GM12875 (cell line): Measurements from ENCODE around the gene SPIRE2.
"Not testable (repeated sequence)": the region's sequence is repeated elsewhere in the genome, so short reads cannot be mapped to it uniquely, and the experiment has no call there.

Experiments
- H3K4me3 ChIP-seq: one replicate; pipeline ENCODE4 v1.5.1; 2011; ENCODE audit warnings: low read depth, low read length, control low read depth
- TF ChIP-seq, protein P1 (sequence below): IDR thresholded peaks from 2 replicates; pipeline ENCODE4 v1.5.1; 2011; ENCODE audit warnings: low read depth, mild to moderate bottlenecking, control low read depth, inconsistent platforms, low read length, moderate library complexity, borderline replicate concordance; ENCODE audit not compliant: insufficient read depth

The SPIRE2 gene

DNA sequence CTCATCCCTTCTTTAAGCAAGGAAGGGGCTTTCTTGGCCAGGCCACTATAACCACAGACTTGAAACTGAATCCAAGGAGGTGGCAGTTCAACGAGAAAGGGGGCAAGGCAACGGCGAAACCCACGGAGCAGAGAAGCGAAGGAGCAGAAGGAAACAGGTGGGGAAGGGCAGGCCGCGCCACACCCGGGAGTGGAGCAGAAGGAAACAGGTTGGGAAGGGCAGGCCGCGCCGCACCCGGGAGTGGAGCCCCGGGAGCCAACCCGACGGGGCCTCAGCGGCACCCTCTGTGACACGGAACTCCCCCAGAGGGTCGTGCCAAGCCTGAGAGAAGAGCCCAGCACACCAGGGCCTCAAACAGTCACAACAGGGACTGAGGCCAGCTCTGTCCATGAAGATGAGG, 32.2 kb upstream of the SPIRE2 start:
- H3K4me3 ChIP-seq = no peak overlapping the region
- TF ChIP-seq, protein P1, sequence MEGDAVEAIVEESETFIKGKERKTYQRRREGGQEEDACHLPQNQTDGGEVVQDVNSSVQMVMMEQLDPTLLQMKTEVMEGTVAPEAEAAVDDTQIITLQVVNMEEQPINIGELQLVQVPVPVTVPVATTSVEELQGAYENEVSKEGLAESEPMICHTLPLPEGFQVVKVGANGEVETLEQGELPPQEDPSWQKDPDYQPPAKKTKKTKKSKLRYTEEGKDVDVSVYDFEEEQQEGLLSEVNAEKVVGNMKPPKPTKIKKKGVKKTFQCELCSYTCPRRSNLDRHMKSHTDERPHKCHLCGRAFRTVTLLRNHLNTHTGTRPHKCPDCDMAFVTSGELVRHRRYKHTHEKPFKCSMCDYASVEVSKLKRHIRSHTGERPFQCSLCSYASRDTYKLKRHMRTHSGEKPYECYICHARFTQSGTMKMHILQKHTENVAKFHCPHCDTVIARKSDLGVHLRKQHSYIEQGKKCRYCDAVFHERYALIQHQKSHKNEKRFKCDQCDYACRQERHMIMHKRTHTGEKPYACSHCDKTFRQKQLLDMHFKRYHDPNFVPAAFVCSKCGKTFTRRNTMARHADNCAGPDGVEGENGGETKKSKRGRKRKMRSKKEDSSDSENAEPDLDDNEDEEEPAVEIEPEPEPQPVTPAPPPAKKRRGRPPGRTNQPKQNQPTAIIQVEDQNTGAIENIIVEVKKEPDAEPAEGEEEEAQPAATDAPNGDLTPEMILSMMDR = no peak

DNA sequence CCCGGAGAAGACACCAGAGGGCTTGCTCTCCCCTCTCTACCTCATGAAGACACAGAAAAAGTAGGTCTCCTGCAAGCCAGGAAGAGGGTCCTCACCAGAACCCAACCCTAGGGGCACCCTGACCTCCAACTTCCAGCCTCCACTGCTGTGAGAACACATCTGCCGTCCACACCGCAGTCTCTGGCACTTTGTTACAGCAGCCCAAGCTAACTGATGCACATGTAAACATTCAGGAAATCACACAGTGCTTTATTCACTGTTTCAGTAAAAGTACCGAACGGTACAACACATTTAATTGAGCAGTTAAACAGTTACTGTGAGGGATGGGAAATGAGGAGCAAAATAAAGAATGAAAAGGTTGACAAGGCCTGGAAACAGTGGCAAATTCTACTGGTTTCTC, 30.1 kb upstream of the SPIRE2 start:
- TF ChIP-seq, protein P1 = no peak

DNA sequence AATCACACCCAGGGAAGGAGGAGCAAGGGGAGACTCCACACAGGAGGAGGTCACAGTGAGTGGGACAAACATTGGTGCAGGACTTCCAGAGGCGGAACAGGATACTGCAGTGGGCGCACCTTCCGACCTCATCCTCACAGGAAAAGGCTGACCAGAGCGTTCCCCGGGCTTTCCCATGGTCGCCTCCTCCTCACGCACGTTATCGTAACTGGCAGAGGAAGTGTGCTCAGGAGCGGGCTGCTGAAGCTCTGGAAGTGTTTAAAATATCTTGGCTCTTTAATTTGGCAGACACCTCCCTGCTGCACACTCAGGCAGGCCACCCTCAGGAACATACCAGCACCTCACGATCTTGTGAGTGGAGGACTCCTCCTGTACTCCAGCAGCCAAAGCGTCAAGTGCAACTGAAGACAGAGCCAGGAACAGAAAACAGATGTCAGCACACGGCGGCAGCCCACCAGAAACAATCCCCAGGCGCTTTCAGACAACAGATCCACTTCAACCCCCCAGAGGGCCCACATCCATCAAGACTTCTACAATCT, 29.4 kb upstream of the SPIRE2 start:
- no peak overlapping the region for H3K4me3 ChIP-seq
- TF ChIP-seq, protein P1 = no peak

More for the DNA sequence above, 30.1 kb upstream of the SPIRE2 start:
- no peak overlapping the region for H3K4me3 ChIP-seq

DNA sequence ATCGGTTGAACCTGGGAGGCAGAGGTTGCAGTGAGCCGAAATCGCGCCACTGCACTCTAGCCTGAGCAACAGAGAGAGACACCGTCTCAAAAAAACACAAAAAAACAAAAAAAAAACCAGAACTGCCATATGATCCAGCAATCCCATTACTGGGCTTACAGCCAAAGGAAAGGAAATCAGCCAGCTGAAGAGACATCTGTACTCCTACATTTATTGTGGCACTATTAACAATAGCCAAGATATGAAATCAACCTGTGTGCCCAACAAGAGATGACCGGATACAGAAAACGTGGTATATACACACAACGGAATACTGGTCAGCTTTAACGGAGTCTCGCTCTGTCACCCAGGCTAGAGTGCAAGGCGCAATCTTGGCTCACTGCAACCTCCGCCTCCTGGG, 26.5 kb upstream of the SPIRE2 start:
- TF ChIP-seq, protein P1 = no peak
- H3K4me3 ChIP-seq = no peak overlapping the region

DNA sequence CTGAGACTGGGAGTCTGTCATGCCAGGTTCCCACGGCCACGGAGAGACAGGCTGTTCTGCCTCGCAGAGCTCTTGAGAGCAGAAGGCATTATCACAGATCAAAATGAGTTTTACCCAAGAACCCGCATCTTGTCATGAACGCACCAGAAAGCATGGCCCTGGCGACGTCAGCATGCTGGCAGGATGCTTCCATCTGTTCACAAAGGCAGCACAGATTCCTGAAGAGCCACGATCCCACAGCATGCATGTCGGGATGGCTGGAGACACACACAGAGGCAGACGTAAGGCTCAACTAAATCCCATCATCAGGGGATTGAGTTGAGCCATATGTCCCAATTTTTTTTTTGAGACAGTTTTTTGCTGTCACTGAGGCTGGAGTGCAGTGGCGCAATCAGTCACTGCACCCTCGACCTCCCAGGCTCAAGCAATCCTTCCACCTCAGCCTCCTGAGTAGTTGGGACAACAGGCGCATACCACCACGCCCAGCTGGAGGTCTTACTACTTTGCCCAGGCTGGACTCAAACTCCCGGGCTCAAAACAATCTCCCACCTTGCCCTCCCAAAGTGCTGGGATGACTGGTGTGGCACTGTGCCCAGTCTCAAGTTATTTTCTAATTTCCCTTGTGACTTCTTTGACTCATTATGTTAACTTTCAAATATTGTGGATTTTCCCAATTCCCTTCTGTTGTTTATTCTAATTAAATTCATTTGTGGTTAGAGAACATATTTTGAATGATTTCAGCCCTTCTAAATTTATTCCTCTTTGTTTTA, 23.0 kb upstream of the SPIRE2 start:
- TF ChIP-seq, protein P1 = no peak
- no peak overlapping the region for H3K4me3 ChIP-seq

DNA sequence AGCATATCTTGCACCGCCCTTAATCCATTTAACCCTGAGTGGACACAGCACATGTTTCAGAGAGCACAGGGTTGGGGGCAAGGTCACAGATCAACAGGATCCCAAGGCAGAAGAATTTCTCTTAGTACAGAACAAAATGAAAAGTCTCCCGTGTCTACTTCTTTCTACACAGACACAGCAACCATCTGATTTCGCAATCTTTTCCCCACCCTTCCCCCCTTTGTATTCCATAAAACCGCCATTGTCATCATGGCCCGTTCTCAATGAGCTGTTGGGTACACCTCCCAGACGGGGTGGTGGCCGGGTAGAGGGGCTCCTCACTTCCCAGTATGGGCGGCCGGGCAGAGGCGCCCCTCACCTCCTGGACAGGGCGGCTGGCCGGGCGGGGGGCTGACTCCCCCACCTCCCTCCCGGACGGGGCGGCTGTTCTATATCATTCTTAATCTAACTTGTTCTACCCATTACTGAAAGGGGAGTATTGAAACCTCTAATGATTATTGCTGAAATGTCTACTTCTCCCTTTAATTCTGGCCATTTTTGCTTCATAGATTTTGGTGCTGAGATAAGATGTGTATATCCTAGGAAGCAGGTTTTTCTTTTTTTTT, 21.6 kb upstream of the SPIRE2 start:
- H3K4me3 ChIP-seq = not testable (repeated sequence)

DNA sequence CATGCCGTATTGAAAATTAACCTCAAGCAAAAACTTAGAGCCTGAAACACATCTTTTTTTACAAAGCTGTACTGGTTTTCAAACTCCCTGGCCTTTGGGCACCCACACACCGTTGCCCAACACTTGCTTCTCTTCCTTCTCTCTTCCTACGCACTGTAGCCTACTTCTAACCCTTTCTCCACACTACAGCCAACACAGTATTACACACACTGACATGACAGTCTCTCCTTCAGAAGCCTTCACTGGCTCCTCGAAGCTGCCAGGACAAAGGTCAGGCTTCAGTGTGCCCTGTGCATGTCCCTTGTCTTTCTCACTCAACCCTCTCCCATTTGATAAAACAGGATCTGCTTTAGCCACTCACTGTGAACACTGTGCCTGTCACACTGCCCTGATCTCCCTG, 19.8 kb upstream of the SPIRE2 start:
- no peak overlapping the region for H3K4me3 ChIP-seq
- TF ChIP-seq, protein P1 = no peak
